Lower leg skin (tissue), 3 donors: ENCODE data around the gene POFUT2.

Experiments used
- CTCF ChIP-seq, 3 donors: fragments of 450-650 bp; IDR thresholded peaks; one replicate each; pipeline ENCODE4 v1.5.1; 2016; ENCODE audit warnings: antibody characterized with exemption in 3 of 3, mild to moderate bottlenecking in 3 of 3, moderate library complexity in 2 of 3
- POLR2A ChIP-seq, 2 donors: fragments of 450-650 bp; IDR thresholded peaks; one replicate each; pipeline ENCODE4 v1.6.1; 2016 to 2017; ENCODE audit warnings: antibody characterized with exemption in 2 of 2, mild to moderate bottlenecking in 1 of 2, moderate library complexity in 1 of 2

GRCh38 chr21:45267390-45267760 lies 20.3 kb downstream of the POFUT2 start:
- TF ChIP-seq POLR2A (IDR thresholded peaks at IDR 0.05) (no peak), CTCF (IDR thresholded peaks at IDR 0.05) (no peak)
